ENCODE data around the gene SYNDIG1L. TPM values are rescaled to one million over a fixed set of nuclear protein-coding genes. Genes with fewer than 3 reads are reported as not detected.

Gene SYNDIG1L
- total and polyA plus RNA-seq, 2 of the 13 experiments (the other 11 are each of a cell fraction or from before 2014, with no cell fraction given) = 0.04 TPM; not detected in 1

GRCh38 chr14:74429991-74430390 lies 4.0 kb upstream of the SYNDIG1L start:
- H3K79me2 ChIP-seq (ENCODE audit: insufficient read depth, low read length) = no peaks in the 10 kb centered on the region
- intact Hi-C loops (cut with micrococcal nuclease; ENCODE audit: unreplicated experiment) = no loop called here

GRCh38 chr14:74429221-74429691 lies 3.2 kb upstream of the SYNDIG1L start:
- no peaks in the 10 kb centered on the region for H3K36me3 ChIP-seq (replicated peaks in 1 of 2; ENCODE audit: control insufficient read depth in 1 of 2, insufficient read depth in 2 of 2, low read length in 2 of 2)
- no peak overlapping the region for H3K27ac ChIP-seq (ENCODE audit: extremely low read length, insufficient read depth, low read length)
- H3K9me3 ChIP-seq (ENCODE audit: low read length) = no peaks in the 10 kb centered on the region
- ChIA-PET POLR2A (no interaction called here), CTCF (ENCODE audit: low intra/inter-chr PET ratio, low total read pairs) (no interaction called here)
- peaks cover 4 to 6% of the 10 kb centered on the region in 2 experiments; a peak in 3 of 5 replicates for H3K27me3 ChIP-seq (ENCODE audit: control insufficient read depth in 1 of 2, insufficient read depth in 2 of 2, low read length in 2 of 2)
- no peaks in the 10 kb centered on the region for H3K4me1 ChIP-seq (ENCODE audit: insufficient read depth, low read length)
- no peak overlapping the region for H3K9ac ChIP-seq (ENCODE audit: insufficient read depth, low read depth, low read length)
- no peak for ATAC-seq
- in situ Hi-C loops (cut with HindIII; ENCODE audit: extremely low pct_ligation_motif_present, low pct_unique_long_range_greater_than_20kb) (no loop called here), intact Hi-C loops (cut with micrococcal nuclease; ENCODE audit: unreplicated experiment) (no loop called here)
- no peak for FAIRE-seq
- H3K4me3 ChIP-seq (replicated peaks in 1 of 3; ENCODE audit: insufficient read depth in 1 of 3, low read depth in 2 of 3, low read length in 3 of 3) = no peak overlapping the region
- no peak overlapping the region for H2AFZ ChIP-seq (ENCODE audit: low read length)
- WGBS (ENCODE audit: low lambda C conversion rate) = 23% methylated on average over 2 of the region's 4 CpGs
- no TSS peak for BruUV-seq (replicated peaks)
- H3K79me2 ChIP-seq (ENCODE audit: insufficient read depth, low read length) = no peaks in the 10 kb centered on the region
- H3K4me2 ChIP-seq (ENCODE audit: low read depth, low read length) = no peak overlapping the region
- no peaks in the 10 kb centered on the region for H4K20me1 ChIP-seq (ENCODE audit: insufficient read depth, low read length)
- DNase-seq (ENCODE audit: low spot score) = no peak
- TF ChIP-seq, protein P1, sequence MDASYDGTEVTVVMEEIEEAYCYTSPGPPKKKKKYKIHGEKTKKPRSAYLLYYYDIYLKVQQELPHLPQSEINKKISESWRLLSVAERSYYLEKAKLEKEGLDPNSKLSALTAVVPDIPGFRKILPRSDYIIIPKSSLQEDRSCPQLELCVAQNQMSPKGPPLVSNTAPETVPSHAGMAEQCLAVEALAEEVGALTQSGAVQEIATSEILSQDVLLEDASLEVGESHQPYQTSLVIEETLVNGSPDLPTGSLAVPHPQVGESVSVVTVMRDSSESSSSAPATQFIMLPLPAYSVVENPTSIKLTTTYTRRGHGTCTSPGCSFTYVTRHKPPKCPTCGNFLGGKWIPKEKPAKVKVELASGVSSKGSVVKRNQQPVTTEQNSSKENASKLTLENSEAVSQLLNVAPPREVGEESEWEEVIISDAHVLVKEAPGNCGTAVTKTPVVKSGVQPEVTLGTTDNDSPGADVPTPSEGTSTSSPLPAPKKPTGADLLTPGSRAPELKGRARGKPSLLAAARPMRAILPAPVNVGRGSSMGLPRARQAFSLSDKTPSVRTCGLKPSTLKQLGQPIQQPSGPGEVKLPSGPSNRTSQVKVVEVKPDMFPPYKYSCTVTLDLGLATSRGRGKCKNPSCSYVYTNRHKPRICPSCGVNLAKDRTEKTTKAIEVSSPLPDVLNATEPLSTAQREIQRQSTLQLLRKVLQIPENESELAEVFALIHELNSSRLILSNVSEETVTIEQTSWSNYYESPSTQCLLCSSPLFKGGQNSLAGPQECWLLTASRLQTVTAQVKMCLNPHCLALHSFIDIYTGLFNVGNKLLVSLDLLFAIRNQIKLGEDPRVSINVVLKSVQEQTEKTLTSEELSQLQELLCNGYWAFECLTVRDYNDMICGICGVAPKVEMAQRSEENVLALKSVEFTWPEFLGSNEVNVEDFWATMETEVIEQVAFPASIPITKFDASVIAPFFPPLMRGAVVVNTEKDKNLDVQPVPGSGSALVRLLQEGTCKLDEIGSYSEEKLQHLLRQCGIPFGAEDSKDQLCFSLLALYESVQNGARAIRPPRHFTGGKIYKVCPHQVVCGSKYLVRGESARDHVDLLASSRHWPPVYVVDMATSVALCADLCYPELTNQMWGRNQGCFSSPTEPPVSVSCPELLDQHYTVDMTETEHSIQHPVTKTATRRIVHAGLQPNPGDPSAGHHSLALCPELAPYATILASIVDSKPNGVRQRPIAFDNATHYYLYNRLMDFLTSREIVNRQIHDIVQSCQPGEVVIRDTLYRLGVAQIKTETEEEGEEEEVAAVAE (CRISPR knock-in tag; IDR thresholded peaks at IDR 0.05; ENCODE audit: borderline replicate concordance) = no peak
- TF ChIP-seq HINFP (CRISPR knock-in tag; IDR thresholded peaks at IDR 0.05; ENCODE audit: low read depth) (no peak), SAFB2 (CRISPR knock-in tag; IDR thresholded peaks at IDR 0.05; ENCODE audit: borderline replicate concordance, low read depth) (no peak), JARID2 (CRISPR knock-in tag; IDR thresholded peaks at IDR 0.05; ENCODE audit: insufficient replicate concordance) (no peak)

More at GRCh38 chr14:74429991-74430390, 4.0 kb upstream of the SYNDIG1L start:
- no TSS peak for BruUV-seq (replicated peaks)
- ATAC-seq (no peak), DNase-seq (ENCODE audit: low spot score) (no peak), FAIRE-seq (no peak)
- H3K27me3 ChIP-seq (ENCODE audit: control insufficient read depth in 1 of 2, insufficient read depth in 2 of 2, low read length in 2 of 2) = peaks cover 4 to 6% of the 10 kb centered on the region in 2 experiments; a peak in 3 of 5 replicates
- H4K20me1 ChIP-seq (ENCODE audit: insufficient read depth, low read length) = no peaks in the 10 kb centered on the region
- WGBS (ENCODE audit: low lambda C conversion rate) = 5% methylated on average over 4 of the region's 7 CpGs
- ChIA-PET POLR2A (no interaction called here), CTCF (ENCODE audit: low intra/inter-chr PET ratio, low total read pairs) (no interaction called here)
- H3K9ac ChIP-seq (ENCODE audit: insufficient read depth, low read depth, low read length) = no peak overlapping the region
- H2AFZ ChIP-seq (ENCODE audit: low read length) = no peak overlapping the region
- in situ Hi-C loops (cut with HindIII; ENCODE audit: extremely low pct_ligation_motif_present, low pct_unique_long_range_greater_than_20kb) = no loop called here
- no peak overlapping the region for H3K27ac ChIP-seq (ENCODE audit: extremely low read length, insufficient read depth, low read length)
- no peaks in the 10 kb centered on the region for H3K4me1 ChIP-seq (ENCODE audit: insufficient read depth, low read length)
- no peaks in the 10 kb centered on the region for H3K36me3 ChIP-seq (replicated peaks in 1 of 2; ENCODE audit: control insufficient read depth in 1 of 2, insufficient read depth in 2 of 2, low read length in 2 of 2)
- TF ChIP-seq ZNF580 (CRISPR knock-in tag; IDR thresholded peaks at IDR 0.05; ENCODE audit: borderline replicate concordance, low read depth) (no peak), GABPB1 (CRISPR knock-in tag; IDR thresholded peaks at IDR 0.05) (no peak), JUN (CRISPR knock-in tag; IDR thresholded peaks at IDR 0.05) (no peak), HCFC1 (IDR thresholded peaks at IDR 0.05; ENCODE audit: low read depth, low read length) (no peak), ZNF670 (CRISPR knock-in tag; IDR thresholded peaks at IDR 0.05; ENCODE audit: borderline replicate concordance) (no peak), NBN (conservative IDR thresholded peaks at IDR 0.05) (no peak), IRF2 (CRISPR knock-in tag; IDR thresholded peaks at IDR 0.05) (no peak), NONO (IDR thresholded peaks at IDR 0.05) (no peak), NONO (CRISPR knock-in tag; conservative IDR thresholded peaks at IDR 0.05) (no peak), ZNF558 (CRISPR knock-in tag; IDR thresholded peaks at IDR 0.05; ENCODE audit: borderline replicate concordance) (no peak), ZKSCAN1 (IDR thresholded peaks at IDR 0.05; ENCODE audit: low read length) (no peak), CHD2 (IDR thresholded peaks at IDR 0.05; ENCODE audit: low read depth, low read length) (no peak)
- TF ChIP-seq, protein P2, sequence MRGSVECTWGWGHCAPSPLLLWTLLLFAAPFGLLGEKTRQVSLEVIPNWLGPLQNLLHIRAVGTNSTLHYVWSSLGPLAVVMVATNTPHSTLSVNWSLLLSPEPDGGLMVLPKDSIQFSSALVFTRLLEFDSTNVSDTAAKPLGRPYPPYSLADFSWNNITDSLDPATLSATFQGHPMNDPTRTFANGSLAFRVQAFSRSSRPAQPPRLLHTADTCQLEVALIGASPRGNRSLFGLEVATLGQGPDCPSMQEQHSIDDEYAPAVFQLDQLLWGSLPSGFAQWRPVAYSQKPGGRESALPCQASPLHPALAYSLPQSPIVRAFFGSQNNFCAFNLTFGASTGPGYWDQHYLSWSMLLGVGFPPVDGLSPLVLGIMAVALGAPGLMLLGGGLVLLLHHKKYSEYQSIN (CRISPR knock-in tag; IDR thresholded peaks at IDR 0.05; ENCODE audit: borderline replicate concordance) = no peak
- no peaks in the 10 kb centered on the region for H3K9me3 ChIP-seq (ENCODE audit: low read length)
- H3K4me3 ChIP-seq (replicated peaks in 1 of 3; ENCODE audit: insufficient read depth in 1 of 3, low read depth in 2 of 3, low read length in 3 of 3) = no peak overlapping the region
- H3K4me2 ChIP-seq (ENCODE audit: low read depth, low read length) = no peak overlapping the region
